ENCODE data around the gene RIC1.

DNA sequence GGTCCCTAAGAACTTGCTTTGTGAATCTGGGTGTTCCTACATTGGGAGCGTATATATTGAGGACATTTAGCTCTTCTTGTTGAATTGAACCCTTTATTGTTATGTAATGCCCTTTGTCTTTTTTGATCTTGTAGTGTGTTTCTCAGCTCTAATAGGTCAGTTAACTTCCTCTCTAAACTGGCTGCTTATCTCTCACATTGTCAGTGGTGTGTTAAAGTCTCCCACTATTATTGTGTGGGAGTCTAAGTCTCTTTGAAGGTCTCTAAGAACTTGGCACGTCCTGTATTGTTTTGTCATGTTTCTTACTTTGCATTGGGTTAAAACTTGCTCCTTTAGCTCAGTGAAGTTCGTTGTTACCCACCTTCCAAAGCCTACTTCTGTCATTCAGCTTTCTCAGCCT, 36.2 kb downstream of the RIC1 start:
- TF ChIP-seq, protein P1, sequence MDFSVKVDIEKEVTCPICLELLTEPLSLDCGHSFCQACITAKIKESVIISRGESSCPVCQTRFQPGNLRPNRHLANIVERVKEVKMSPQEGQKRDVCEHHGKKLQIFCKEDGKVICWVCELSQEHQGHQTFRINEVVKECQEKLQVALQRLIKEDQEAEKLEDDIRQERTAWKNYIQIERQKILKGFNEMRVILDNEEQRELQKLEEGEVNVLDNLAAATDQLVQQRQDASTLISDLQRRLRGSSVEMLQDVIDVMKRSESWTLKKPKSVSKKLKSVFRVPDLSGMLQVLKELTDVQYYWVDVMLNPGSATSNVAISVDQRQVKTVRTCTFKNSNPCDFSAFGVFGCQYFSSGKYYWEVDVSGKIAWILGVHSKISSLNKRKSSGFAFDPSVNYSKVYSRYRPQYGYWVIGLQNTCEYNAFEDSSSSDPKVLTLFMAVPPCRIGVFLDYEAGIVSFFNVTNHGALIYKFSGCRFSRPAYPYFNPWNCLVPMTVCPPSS (IDR thresholded peaks at IDR 0.05) = no peak
- TF ChIP-seq BRD4 (CRISPR knock-in tag; IDR thresholded peaks at IDR 0.05) (no peak), ZNF550 (CRISPR knock-in tag; IDR thresholded peaks at IDR 0.05; ENCODE audit: borderline replicate concordance) (no peak)
